Measurements from ENCODE around the gene CCNC. TPM values are rescaled to one million over a fixed set of nuclear protein-coding genes. Genes with fewer than 3 reads are reported as not detected.

The CCNC gene
- total RNA-seq, 1 donor from 2014 or later: 94.8 TPM

DNA sequence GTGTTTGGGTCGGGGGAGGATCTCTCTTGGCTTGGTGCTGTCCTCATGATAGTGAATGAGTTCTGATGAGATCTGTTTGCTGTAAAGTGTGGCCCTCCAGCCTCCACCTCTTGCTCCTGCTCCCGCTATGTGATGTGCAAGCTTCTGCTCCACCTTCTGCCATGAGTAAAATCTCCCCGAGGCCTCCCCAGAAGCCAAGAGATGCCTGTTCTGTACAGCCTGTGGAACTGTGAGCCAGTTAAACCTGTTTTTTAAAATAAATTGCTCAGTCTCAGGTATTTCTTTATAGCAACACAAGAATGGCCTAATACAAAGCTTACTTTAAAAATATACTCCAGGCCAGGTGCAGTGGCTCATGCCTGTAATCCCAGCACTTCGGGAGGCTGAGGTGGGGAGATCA lies 11.3 kb upstream of the CCNC start:
- DNase-seq (ENCODE audit: low read depth): no peak
- no peak for FAIRE-seq

DNA sequence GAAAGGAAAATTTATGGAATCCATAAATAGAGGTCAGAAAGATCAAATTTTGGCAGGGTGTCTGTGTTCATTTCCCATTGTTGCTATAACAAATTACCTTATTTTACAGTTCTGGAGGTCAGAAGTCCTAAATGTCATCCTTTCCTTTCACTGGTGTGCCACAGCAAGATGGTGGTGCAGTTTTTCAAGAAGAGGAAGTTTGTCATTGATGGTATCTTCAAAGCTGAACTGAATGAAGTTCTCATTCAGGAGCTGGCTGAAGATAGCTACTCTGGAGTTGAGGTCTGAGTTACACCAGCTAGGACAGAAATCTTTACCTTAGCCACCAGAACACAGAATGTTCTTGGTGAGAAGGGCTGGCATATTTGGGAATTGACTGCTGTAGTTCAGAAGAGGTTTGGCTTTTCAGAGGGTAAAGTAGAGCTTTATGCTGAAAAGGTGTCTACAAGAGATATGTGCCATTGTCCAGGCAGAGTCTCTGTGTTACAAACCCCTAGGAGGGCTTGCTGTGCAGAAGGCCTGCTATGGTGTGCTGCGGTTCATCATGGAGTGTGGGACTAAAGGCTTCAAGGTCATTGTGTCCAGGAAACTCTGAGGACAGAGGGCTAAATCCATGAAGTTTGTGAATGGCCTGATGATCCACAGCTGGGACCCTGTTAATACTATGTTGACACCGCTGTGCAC lies 7.2 kb upstream of the CCNC start:
- Histone ChIP-seq H3K36me3 (ENCODE audit: control insufficient read depth, insufficient read depth, low read length) (no peaks in the 10 kb centered on the region), H3K27me3 (ENCODE audit: control insufficient read depth, insufficient read depth, low read length) (no peaks in the 10 kb centered on the region), H3K4me3 (ENCODE audit: low read depth, low read length) (no peak overlapping the region)
- no peak for TF ChIP-seq CTCF (IDR thresholded peaks at IDR 0.05; ENCODE audit: insufficient read depth, low read length, severe bottlenecking)
- no peak for DNase-seq (ENCODE audit: low read depth)
- FAIRE-seq: peak; percentile 52

More for the DNA sequence above, 11.3 kb upstream of the CCNC start:
- Histone ChIP-seq H3K36me3 (ENCODE audit: control insufficient read depth, insufficient read depth, low read length) (no peaks in the 10 kb centered on the region), H3K27me3 (ENCODE audit: control insufficient read depth, insufficient read depth, low read length) (no peaks in the 10 kb centered on the region), H3K4me3 (ENCODE audit: low read depth, low read length) (no peak overlapping the region)
- no peak for TF ChIP-seq CTCF (IDR thresholded peaks at IDR 0.05; ENCODE audit: insufficient read depth, low read length, severe bottlenecking)

GRCh38 chr6:99573980-99574617 lies 5.6 kb upstream of the CCNC start:
- no peak for FAIRE-seq
- no peak for DNase-seq (ENCODE audit: low read depth)

DNA sequence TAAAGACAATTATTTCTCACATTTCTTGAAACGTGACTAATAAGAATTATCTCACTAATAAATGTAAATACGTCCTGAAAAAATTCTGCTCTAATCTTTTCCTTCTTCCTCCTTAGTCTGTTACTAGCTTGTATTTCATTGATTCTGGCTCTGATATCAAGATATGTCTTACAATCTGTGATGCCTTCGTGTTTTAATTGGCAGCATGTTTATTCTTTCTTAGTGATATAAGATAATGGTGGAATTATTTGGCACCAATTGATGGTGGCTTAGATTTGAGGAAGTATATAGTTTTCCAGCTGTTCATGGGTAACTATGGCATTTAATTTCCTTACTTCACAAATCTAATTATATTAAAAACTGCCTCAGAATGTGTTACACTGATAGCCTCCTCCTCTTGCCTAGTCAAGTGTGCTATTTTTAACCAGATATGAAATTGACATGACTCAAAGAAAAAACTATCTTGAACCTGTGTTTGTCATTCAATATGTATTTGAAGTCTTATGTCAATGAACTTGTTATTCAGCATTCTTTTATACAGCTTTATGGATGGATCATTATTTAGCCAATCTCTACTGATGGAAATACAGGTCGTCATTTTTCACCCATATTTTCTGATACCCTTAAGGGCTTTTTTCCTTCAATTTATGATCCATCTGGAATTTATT lies 5.3 kb downstream of the CCNC start:
- Histone ChIP-seq H3K4me3 (ENCODE audit: low read depth, low read length) (no peak overlapping the region), H3K27me3 (ENCODE audit: control insufficient read depth, insufficient read depth, low read length) (no peaks in the 10 kb centered on the region), H3K36me3 (ENCODE audit: control insufficient read depth, insufficient read depth, low read length) (peaks cover 2% of the 10 kb centered on the region)
- no peak for TF ChIP-seq CTCF (IDR thresholded peaks at IDR 0.05; ENCODE audit: insufficient read depth, low read length, severe bottlenecking)
- FAIRE-seq (no peak), DNase-seq (ENCODE audit: low read depth) (peak; percentile 64)

More at GRCh38 chr6:99573980-99574617, 5.6 kb upstream of the CCNC start:
- Histone ChIP-seq H3K27me3 (ENCODE audit: control insufficient read depth, insufficient read depth, low read length) (no peaks in the 10 kb centered on the region), H3K4me3 (ENCODE audit: low read depth, low read length) (no peak overlapping the region), H3K36me3 (ENCODE audit: control insufficient read depth, insufficient read depth, low read length) (no peaks in the 10 kb centered on the region)
- no peak for TF ChIP-seq CTCF (IDR thresholded peaks at IDR 0.05; ENCODE audit: insufficient read depth, low read length, severe bottlenecking)

- DNase-seq (ENCODE audit: low read depth) (no peak), FAIRE-seq (no peak)
- no peak for TF ChIP-seq CTCF (IDR thresholded peaks at IDR 0.05; ENCODE audit: insufficient read depth, low read length, severe bottlenecking)
- H3K4me3 ChIP-seq (ENCODE audit: low read depth, low read length): no peak overlapping the region
- H3K36me3 ChIP-seq (ENCODE audit: control insufficient read depth, insufficient read depth, low read length): peaks cover 3% of the 10 kb centered on the region
- H3K27me3 ChIP-seq (ENCODE audit: control insufficient read depth, insufficient read depth, low read length): no peaks in the 10 kb centered on the region
These were observed 7.8 kb downstream of the CCNC start for GRCh38 chr6:99560668-99561067.

Measured in bronchial epithelial cell (primary cell).